CD4-positive, alpha-beta T cell (primary cell): ENCODE data around the gene LST1. TPM values are rescaled to one million over a fixed set of nuclear protein-coding genes. Genes with fewer than 3 reads are reported as not detected.

Experiments used
- ATAC-seq: fragments of 200-7000 bp; cut with Tn5 transposase; one replicate; pipeline ENCODE4 v1.10.0; 2022; ENCODE audit warnings: mild to moderate bottlenecking; ENCODE audit not compliant: poor library complexity
- CTCF ChIA-PET: fragments of 350-600 bp; sonication (Branson Sonifier 250); formaldehyde crosslinking; loops from one replicate; lab custom pipeline; 2021; ENCODE audit warnings: antibody characterized with exemption, inconsistent platforms; lab: Charles Lee
- POLR2A ChIA-PET: fragments of 350-600 bp; sonication (Branson Sonifier 250); formaldehyde crosslinking; loops from one replicate; lab custom pipeline; 2021; ENCODE audit warnings: antibody characterized with exemption, inconsistent platforms; lab: Charles Lee
- DNase-seq, 14 experiments: peaks; one replicate each; pipeline ENCODE4 v3.0.0-alpha.2; 2013 to 2020; ENCODE audit warnings: mixed read lengths in 2 of 14
- H3K27ac ChIP-seq, 2 donors: one replicate each; pipeline versions ENCODE4 v1.5.1 to v1.7.0; 2013; ENCODE audit warnings: low read length in 2 of 2, low read depth in 1 of 2, mild to moderate bottlenecking in 1 of 2
- H3K27me3 ChIP-seq, 2 experiments: 1 replicate in 1 of 2; 2 replicates in 1 of 2; pipeline versions ENCODE4 v1.6.1 to v1.7.0; 2013; ENCODE audit warnings: low read length in 2 of 2, control low read depth in 1 of 2, mild to moderate bottlenecking in 1 of 2, moderate library complexity in 1 of 2; ENCODE audit not compliant: insufficient read depth in 2 of 2, control insufficient read depth in 1 of 2
- H3K36me3 ChIP-seq: one replicate; pipeline ENCODE4 v1.6.1; 2013; ENCODE audit warnings: low read length, control low read depth; ENCODE audit not compliant: insufficient read depth
- H3K4me1 ChIP-seq: one replicate; pipeline ENCODE4 v1.6.1; 2013; ENCODE audit warnings: low read length, control low read depth; ENCODE audit not compliant: insufficient read depth
- H3K4me3 ChIP-seq: one replicate; pipeline ENCODE4 v1.5.1; 2013; ENCODE audit warnings: mild to moderate bottlenecking, low read length, moderate library complexity
- H3K9me3 ChIP-seq, 2 experiments: 1 replicate in 1 of 2; 2 replicates in 1 of 2; pipeline versions ENCODE4 v1.6.1 to v1.7.0; 2013; ENCODE audit warnings: low read length in 2 of 2, mild to moderate bottlenecking in 2 of 2, control low read depth in 1 of 2, moderate library complexity in 1 of 2; ENCODE audit not compliant: control insufficient read depth in 1 of 2, insufficient read depth in 1 of 2
- H3K27ac Mint-ChIP-seq: one replicate; pipeline ENCODE4 v1.8.0; 2020; ENCODE audit warnings: mixed read lengths
- H3K27me3 Mint-ChIP-seq: one replicate; pipeline ENCODE4 v1.8.0; 2021; ENCODE audit warnings: mixed read lengths
- H3K36me3 Mint-ChIP-seq: one replicate; pipeline ENCODE4 v1.8.0; 2021; ENCODE audit warnings: low read depth, mixed read lengths
- H3K4me1 Mint-ChIP-seq: one replicate; pipeline ENCODE4 v1.8.0; 2021; ENCODE audit warnings: low read depth, mixed read lengths
- H3K4me3 Mint-ChIP-seq: one replicate; pipeline ENCODE4 v1.8.0; 2020; ENCODE audit warnings: mild to moderate bottlenecking, mixed read lengths
- H3K9me3 Mint-ChIP-seq: one replicate; pipeline ENCODE4 v1.8.0; 2020; ENCODE audit warnings: mixed read lengths
- intact Hi-C, 2 experiments: fragments of 100-400 bp; cut with DNase I in 1 of 2; cut with micrococcal nuclease in 1 of 2; formaldehyde crosslinking; loops; one replicate each; pipeline versions ENCODE4 v1.15.1 to v1.9.0; 2023 to 2025; cut with DNase I, micrococcal nuclease
- microRNA-seq: library from miRNA; unstranded; fragments of <30 nt; microRNA quantifications from one replicate; pipeline ENCODE4 v1.2.0, GENCODE V29; 2021; ENCODE audit warnings: borderline microRNAs expressed, borderline replicate concordance
- total RNA-seq, 174 experiments: library from RNA in 2 of 174; stranded (reverse) in 2 of 174; gene quantifications; one replicate each; pipeline ENCODE4 v1.2.3 and lab custom pipeline; 2021 to 2026
- TF ChIP-seq, protein P1 (sequence below): fragments of 200-600 bp; IDR thresholded peaks from one replicate; pipeline ENCODE4 v1.8.0; 2022; ENCODE audit warnings: antibody characterized with exemption, mild to moderate bottlenecking

LST1 gene
- total RNA-seq, 2 experiments from 2014 or later = 8.9 to 10.3 TPM

DNA sequence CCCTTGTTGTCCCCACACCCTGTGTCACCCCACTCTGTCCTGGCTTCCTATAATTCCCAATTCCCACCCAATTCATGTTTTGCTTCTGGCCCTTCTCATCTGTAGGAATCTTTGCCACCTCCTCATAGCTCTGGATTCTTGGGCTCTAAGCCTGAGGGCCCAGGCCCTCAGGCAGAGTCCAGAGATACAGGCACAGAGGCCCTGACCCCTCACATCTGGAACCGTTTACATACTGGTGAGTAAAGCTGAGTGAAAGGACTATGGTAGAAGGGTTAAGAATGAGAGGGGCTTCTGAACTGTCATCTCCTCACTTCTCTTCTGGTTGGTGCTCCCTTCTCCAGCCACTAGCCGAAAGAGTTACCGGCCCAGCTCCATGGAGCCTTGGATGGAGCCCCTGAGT lies 48.1 kb downstream of the LST1 start:
- no peak overlapping the region for H3K27ac Mint-ChIP-seq
- Histone ChIP-seq H3K9me3 (no peaks in the 10 kb centered on the region), H3K27me3 (no peaks in the 10 kb centered on the region), H3K4me3 (no peak overlapping the region), H3K36me3 (peaks cover 97% of the 10 kb centered on the region), H3K27ac (no peak overlapping the region), H3K4me1 (peaks cover 2% of the 10 kb centered on the region)
- no peak overlapping the region for H3K4me3 Mint-ChIP-seq
- no peaks in the 10 kb centered on the region for H3K27me3 Mint-ChIP-seq
- peaks cover 96% of the 10 kb centered on the region for H3K36me3 Mint-ChIP-seq
- DNase-seq = no peak
- TF ChIP-seq, protein P1, sequence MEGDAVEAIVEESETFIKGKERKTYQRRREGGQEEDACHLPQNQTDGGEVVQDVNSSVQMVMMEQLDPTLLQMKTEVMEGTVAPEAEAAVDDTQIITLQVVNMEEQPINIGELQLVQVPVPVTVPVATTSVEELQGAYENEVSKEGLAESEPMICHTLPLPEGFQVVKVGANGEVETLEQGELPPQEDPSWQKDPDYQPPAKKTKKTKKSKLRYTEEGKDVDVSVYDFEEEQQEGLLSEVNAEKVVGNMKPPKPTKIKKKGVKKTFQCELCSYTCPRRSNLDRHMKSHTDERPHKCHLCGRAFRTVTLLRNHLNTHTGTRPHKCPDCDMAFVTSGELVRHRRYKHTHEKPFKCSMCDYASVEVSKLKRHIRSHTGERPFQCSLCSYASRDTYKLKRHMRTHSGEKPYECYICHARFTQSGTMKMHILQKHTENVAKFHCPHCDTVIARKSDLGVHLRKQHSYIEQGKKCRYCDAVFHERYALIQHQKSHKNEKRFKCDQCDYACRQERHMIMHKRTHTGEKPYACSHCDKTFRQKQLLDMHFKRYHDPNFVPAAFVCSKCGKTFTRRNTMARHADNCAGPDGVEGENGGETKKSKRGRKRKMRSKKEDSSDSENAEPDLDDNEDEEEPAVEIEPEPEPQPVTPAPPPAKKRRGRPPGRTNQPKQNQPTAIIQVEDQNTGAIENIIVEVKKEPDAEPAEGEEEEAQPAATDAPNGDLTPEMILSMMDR = no peak
- no peak for ATAC-seq
- ChIA-PET POLR2A (no interaction called here), CTCF (no interaction called here)
- H3K9me3 Mint-ChIP-seq = no peaks in the 10 kb centered on the region
- no peaks in the 10 kb centered on the region for H3K4me1 Mint-ChIP-seq
- intact Hi-C loops = no loop called here

DNA sequence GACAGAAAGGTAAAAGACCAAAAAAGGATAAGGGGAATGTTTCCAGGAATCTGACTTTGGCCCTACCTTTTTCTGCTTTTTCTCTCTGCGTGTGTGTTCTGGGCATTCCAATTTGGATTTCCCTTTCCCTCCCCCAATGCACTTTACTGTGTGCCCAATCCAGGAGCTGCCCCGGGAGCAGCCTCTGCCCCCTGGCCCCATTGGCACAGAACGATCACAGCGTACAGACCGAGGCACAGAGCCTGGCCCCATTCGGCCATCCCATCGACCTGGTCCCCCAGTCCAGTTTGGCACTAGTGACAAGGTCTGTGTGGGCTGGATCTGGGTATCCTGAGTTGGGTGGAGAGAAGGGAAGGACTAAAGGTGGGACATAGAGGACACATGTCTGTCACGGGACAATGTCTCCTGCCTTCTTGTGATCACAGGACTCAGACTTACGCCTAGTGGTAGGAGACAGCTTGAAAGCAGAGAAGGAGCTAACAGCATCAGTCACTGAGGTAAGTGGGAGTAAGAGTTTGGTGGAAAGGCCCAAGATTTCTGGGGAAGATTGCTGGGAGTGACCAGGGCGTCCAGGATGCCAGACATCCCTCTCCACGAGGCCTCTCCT lies 49.0 kb downstream of the LST1 start:
- ChIA-PET POLR2A (interaction anchor here (1.3 kb wide), 1 partner anchor 17 kb away, joined by 6 read pairs; the partner anchor contains the start of gene BAG6), CTCF (interaction anchor here (1.0 kb wide), 1 partner anchor 13 kb away, joined by 4 read pairs; no protein-coding TSS in a partner anchor)
- Mint-ChIP-seq H3K36me3 (peaks cover 94% of the 10 kb centered on the region), H3K27me3 (no peaks in the 10 kb centered on the region), H3K9me3 (no peaks in the 10 kb centered on the region), H3K4me1 (no peaks in the 10 kb centered on the region), H3K27ac (no peak overlapping the region), H3K4me3 (no peak overlapping the region)
- Histone ChIP-seq H3K27me3 (no peaks in the 10 kb centered on the region), H3K4me3 (no peak overlapping the region), H3K27ac (no peak overlapping the region), H3K4me1 (peaks cover 2% of the 10 kb centered on the region), H3K36me3 (peaks cover 97% of the 10 kb centered on the region), H3K9me3 (no peaks in the 10 kb centered on the region)
- ATAC-seq (no peak), DNase-seq (no peak)
- TF ChIP-seq, protein P1 = no peak
- intact Hi-C loops = no loop called here

DNA sequence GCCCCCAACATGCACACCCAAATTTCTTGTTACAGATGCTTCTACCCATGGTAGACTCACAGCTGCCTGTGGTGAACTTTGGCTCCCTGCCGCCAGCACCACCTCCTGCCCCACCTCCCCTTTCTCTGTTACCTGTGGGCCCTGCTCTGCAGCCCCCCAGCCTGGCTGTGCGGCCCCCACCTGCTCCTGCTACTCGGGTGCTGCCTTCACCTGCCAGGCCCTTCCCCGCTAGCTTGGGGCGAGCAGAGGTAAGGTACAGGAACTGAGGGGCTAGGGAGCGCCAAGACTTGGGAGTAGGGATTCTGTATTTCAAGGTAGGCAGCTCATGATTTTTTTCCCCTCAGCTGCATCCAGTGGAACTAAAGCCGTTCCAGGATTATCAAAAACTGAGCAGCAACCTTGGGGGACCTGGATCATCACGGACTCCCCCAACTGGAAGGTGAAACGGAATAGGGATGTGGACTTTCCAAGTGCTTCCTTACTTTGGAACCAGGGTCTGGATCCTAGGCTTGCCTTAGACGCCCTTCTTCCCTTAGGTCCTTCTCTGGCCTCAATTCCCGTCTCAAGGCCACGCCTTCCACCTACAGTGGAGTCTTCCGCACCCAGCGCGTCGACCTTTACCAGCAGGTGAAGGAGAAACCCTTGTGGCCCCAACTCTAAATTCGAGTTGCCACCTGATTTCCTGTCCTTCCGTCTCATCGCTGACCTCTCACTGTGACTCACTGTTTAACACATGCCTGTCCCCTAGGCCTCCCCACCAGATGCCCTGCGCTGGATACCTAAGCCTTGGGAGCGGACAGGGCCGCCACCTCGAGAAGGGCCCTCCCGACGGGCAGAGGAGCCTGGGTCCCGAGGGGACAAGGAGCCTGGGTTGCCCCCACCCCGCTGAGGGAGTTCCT lies 50.9 kb downstream of the LST1 start:
- TF ChIP-seq, protein P1 = no peak
- Mint-ChIP-seq H3K4me1 (no peaks in the 10 kb centered on the region), H3K4me3 (no peak overlapping the region), H3K9me3 (no peaks in the 10 kb centered on the region), H3K27ac (no peak overlapping the region), H3K27me3 (no peaks in the 10 kb centered on the region), H3K36me3 (peaks cover 95% of the 10 kb centered on the region)
- ATAC-seq (no peak), DNase-seq (no peak)
- ChIA-PET CTCF (no interaction called here), POLR2A (interaction anchor here (1.5 kb wide), 1 partner anchor 15 kb away, joined by 4 read pairs; no protein-coding TSS in a partner anchor)
- Histone ChIP-seq H3K9me3 (no peaks in the 10 kb centered on the region), H3K4me1 (peaks cover 2% of the 10 kb centered on the region), H3K4me3 (no peak overlapping the region), H3K27me3 (no peaks in the 10 kb centered on the region), H3K27ac (no peak overlapping the region), H3K36me3 (peaks cover 97% of the 10 kb centered on the region)
- intact Hi-C loops = no loop called here

Small RNAs within 50 kb of the gene (microRNA-seq; reads per million reads assigned to microRNA genes)
- not detected for gene MIR6832

Other genes with a start within 250 kb of the LST1 start
- 1,000 to 10,000 TPM; 6,758 to 7,013 TPM for gene HLA-B, start 229.1 kb upstream of the LST1 start, total RNA-seq
- 10 to 100 TPM; 10.6 to 14.0 TPM for gene MICA, start 182.7 kb upstream of the LST1 start, total RNA-seq
- 10 to 100 TPM; 14.3 to 14.7 TPM for gene MICB, start 88.1 kb upstream of the LST1 start, total RNA-seq
- gene MCCD1, start 57.3 kb upstream of the LST1 start, total RNA-seq = not detected
- 100 to 1,000 TPM; 483 to 498 TPM for gene DDX39B, start 44.3 kb upstream of the LST1 start, total RNA-seq
- 1 to 10 TPM; 2.6 to 3.3 TPM for gene ATP6V1G2, start 39.7 kb upstream of the LST1 start, total RNA-seq
- gene NFKBIL1, start 38.7 kb upstream of the LST1 start, total RNA-seq = 1 to 10 TPM; 7.6 to 9.3 TPM
- gene LTA, start 14.0 kb upstream of the LST1 start, total RNA-seq = 10 to 100 TPM; 15.4 to 16.7 TPM
- 10 to 100 TPM; 33.1 to 34.2 TPM for gene TNF, start 10.7 kb upstream of the LST1 start, total RNA-seq
- gene LTB, start 3.9 kb upstream of the LST1 start, total RNA-seq = 100 to 1,000 TPM; 239 to 244 TPM
- gene NCR3, start 6.7 kb downstream of the LST1 start, total RNA-seq = 1 to 10 TPM; 2.3 to 2.6 TPM
- gene AIF1, start 29.0 kb downstream of the LST1 start, total RNA-seq = 10 to 100 TPM; 31.8 to 35.5 TPM
- 100 to 1,000 TPM; 206 to 215 TPM for gene PRRC2A, start 34.4 kb downstream of the LST1 start, total RNA-seq
- gene BAG6, start 66.4 kb downstream of the LST1 start, total RNA-seq = 100 to 1,000 TPM; 211 TPM
- 1 to 10 TPM; 4.2 to 4.6 TPM for gene APOM, start 69.6 kb downstream of the LST1 start, total RNA-seq
- 10 to 100 TPM in 1 of 2 experiments, 1 to 10 TPM in 1; 9.6 to 10.5 TPM for gene C6orf47, start 74.5 kb downstream of the LST1 start, total RNA-seq
- gene GPANK1, start 78.7 kb downstream of the LST1 start, total RNA-seq = 10 to 100 TPM in 1 of 2 experiments, 1 to 10 TPM in 1; 9.8 to 11.0 TPM
- gene CSNK2B, start 79.8 kb downstream of the LST1 start, total RNA-seq = 10 to 100 TPM; 88.0 to 92.6 TPM
- gene LY6G5B, start 83.7 kb downstream of the LST1 start, total RNA-seq = 10 to 100 TPM; 27.0 to 28.0 TPM
- under 1 TPM; 0.49 to 0.67 TPM for gene LY6G5C, start 94.8 kb downstream of the LST1 start, total RNA-seq
- 10 to 100 TPM; 52.3 to 59.3 TPM for gene ABHD16A, start 117.0 kb downstream of the LST1 start, total RNA-seq
- not detected for gene LY6G6F, start 120.6 kb downstream of the LST1 start, total RNA-seq
- gene LY6G6D, start 129.1 kb downstream of the LST1 start, total RNA-seq = not detected
- gene LY6G6C, start 135.5 kb downstream of the LST1 start, total RNA-seq = not detected
- gene MPIG6B, start 137.1 kb downstream of the LST1 start, total RNA-seq = under 1 TPM; 0.11 to 0.17 TPM
- 1 to 10 TPM; 3.0 to 3.3 TPM for gene DDAH2, start 143.0 kb downstream of the LST1 start, total RNA-seq
- gene CLIC1, start 150.3 kb downstream of the LST1 start, total RNA-seq = 10 to 100 TPM; 61.2 to 61.5 TPM
- gene MSH5, start 153.7 kb downstream of the LST1 start, total RNA-seq = 10 to 100 TPM; 13.6 to 13.7 TPM
- 1 to 10 TPM; 2.7 to 2.8 TPM for gene SAPCD1, start 176.4 kb downstream of the LST1 start, total RNA-seq
- 1 to 10 TPM; 1.7 TPM for gene VWA7, start 191.1 kb downstream of the LST1 start, total RNA-seq
- gene VARS1, start 209.5 kb downstream of the LST1 start, total RNA-seq = 10 to 100 TPM; 43.9 to 44.2 TPM
- gene LSM2, start 220.7 kb downstream of the LST1 start, total RNA-seq = 10 to 100 TPM; 12.6 to 13.7 TPM
- 1 to 10 TPM; 1.7 to 1.8 TPM for gene HSPA1L, start 229.0 kb downstream of the LST1 start, total RNA-seq
- gene HSPA1A, start 229.3 kb downstream of the LST1 start, total RNA-seq = 1 to 10 TPM; 8.1 to 9.8 TPM
- 1 to 10 TPM; 8.3 to 9.8 TPM for gene HSPA1B, start 241.5 kb downstream of the LST1 start, total RNA-seq